ENCODE results near the gene TWIST2. TPM values are rescaled to one million over a fixed set of nuclear protein-coding genes. Genes with fewer than 3 reads are reported as not detected.

Gene TWIST2
- total and polyA plus RNA-seq, 10 of the 15 experiments (the other 5 are each of a cell fraction or from before 2014, with no cell fraction given): not detected

DNA sequence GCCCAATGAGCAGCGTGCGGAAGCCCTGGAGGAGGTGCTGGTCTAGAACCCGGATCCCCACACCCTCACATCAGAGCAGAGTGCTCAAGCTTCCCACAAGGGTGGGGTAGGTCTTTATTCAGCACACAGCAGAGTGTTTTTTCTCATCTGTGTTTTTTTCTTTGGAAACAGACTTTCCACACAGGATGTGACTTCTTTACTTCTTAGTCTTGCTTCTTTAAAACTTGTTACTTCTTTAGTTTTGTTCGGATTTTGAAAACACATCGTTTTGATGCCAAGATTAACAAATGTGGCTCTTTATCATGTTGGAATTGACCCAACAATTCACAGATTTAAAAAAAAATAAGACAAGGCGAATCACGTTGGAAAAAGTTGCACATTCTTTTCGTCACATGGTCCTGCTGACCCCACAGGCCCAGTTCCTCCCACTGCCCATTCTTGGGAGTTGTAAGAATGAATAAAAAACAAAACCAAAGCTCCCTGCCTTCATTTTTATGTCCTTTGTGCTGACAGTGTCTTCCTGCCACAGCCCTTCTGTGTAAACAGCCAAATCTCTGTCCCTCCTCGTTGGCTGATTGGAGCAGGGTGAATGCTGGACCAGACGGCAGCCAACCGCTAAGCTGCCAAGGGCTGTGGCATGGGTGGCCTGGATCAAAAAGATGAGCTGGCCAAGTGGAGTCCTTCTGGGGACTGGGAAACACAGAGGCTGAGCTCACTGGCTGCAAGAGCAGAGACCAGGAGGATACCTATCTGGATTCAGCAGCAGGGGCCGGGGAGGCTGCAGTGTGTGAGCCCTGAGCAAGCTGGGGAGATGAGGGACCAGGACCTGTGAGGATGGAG, 81.6 kb downstream of the TWIST2 start:
- WGBS (ENCODE audit: insufficient coverage, insufficient replicate concordance, low lambda C conversion rate, missing lambda C conversion rate): 37% methylated on average over 12 of the region's 12 CpGs
- SMC1A ChIA-PET (ENCODE audit: uncharacterized antibody, unreplicated experiment): no interaction called here
- ATAC-seq (no peak), FAIRE-seq (no peak), DNase-seq (ENCODE audit: low read depth, low spot score) (no peak)
- TF ChIP-seq MYB (IDR thresholded peaks at IDR 0.05; ENCODE audit: borderline replicate concordance, low read depth, low read length) (no peak), POLR2AphosphoS5 (IDR thresholded peaks at IDR 0.05; ENCODE audit: low read length) (no peak), CBFB (IDR thresholded peaks at IDR 0.05; ENCODE audit: low read depth) (no peak), SMARCA5 (IDR thresholded peaks at IDR 0.05) (no peak), JUND (IDR thresholded peaks at IDR 0.05; ENCODE audit: low read depth, low read length) (no peak), POLR2AphosphoS2 (IDR thresholded peaks at IDR 0.05; ENCODE audit: low read depth, low read length) (no peak)
- TF ChIP-seq, protein P1, sequence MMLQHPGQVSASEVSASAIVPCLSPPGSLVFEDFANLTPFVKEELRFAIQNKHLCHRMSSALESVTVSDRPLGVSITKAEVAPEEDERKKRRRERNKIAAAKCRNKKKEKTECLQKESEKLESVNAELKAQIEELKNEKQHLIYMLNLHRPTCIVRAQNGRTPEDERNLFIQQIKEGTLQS (IDR thresholded peaks at IDR 0.05; ENCODE audit: borderline replicate concordance, extremely low read depth, low read depth, low read length): no peak
- TF ChIP-seq, protein P2, sequence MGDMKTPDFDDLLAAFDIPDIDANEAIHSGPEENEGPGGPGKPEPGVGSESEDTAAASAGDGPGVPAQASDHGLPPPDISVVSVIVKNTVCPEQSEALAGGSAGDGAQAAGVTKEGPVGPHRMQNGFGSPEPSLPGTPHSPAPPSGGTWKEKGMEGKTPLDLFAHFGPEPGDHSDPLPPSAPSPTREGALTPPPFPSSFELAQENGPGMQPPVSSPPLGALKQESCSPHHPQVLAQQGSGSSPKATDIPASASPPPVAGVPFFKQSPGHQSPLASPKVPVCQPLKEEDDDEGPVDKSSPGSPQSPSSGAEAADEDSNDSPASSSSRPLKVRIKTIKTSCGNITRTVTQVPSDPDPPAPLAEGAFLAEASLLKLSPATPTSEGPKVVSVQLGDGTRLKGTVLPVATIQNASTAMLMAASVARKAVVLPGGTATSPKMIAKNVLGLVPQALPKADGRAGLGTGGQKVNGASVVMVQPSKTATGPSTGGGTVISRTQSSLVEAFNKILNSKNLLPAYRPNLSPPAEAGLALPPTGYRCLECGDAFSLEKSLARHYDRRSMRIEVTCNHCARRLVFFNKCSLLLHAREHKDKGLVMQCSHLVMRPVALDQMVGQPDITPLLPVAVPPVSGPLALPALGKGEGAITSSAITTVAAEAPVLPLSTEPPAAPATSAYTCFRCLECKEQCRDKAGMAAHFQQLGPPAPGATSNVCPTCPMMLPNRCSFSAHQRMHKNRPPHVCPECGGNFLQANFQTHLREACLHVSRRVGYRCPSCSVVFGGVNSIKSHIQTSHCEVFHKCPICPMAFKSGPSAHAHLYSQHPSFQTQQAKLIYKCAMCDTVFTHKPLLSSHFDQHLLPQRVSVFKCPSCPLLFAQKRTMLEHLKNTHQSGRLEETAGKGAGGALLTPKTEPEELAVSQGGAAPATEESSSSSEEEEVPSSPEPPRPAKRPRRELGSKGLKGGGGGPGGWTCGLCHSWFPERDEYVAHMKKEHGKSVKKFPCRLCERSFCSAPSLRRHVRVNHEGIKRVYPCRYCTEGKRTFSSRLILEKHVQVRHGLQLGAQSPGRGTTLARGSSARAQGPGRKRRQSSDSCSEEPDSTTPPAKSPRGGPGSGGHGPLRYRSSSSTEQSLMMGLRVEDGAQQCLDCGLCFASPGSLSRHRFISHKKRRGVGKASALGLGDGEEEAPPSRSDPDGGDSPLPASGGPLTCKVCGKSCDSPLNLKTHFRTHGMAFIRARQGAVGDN (IDR thresholded peaks at IDR 0.05): no peak
- TF ChIP-seq, protein P3, sequence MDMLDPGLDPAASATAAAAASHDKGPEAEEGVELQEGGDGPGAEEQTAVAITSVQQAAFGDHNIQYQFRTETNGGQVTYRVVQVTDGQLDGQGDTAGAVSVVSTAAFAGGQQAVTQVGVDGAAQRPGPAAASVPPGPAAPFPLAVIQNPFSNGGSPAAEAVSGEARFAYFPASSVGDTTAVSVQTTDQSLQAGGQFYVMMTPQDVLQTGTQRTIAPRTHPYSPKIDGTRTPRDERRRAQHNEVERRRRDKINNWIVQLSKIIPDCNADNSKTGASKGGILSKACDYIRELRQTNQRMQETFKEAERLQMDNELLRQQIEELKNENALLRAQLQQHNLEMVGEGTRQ (IDR thresholded peaks at IDR 0.05; ENCODE audit: borderline replicate concordance, low read depth, low read length): no peak
- Histone ChIP-seq H3K4me3 (no peak overlapping the region), H4K20me1 (ENCODE audit: control insufficient read depth, insufficient read depth) (no peaks in the 10 kb centered on the region), H3K36me3 (ENCODE audit: control insufficient read depth in 2 of 2, insufficient read depth in 2 of 2, low read length in 1 of 2) (no peaks in the 10 kb centered on the region), H2AFZ (ENCODE audit: control insufficient read depth, low read depth, low read length) (no peak overlapping the region), H3K9ac (ENCODE audit: control insufficient read depth, insufficient read depth, low read length) (no peak overlapping the region), H3K27me3 (replicated peaks in 1 of 2; ENCODE audit: control insufficient read depth in 2 of 2, insufficient read depth in 2 of 2, low read length in 1 of 2) (peaks cover 2 to 4% of the 10 kb centered on the region in 2 experiments; a peak in 2 of 4 replicates), H3K27ac (ENCODE audit: control insufficient read depth, insufficient read depth) (no peak overlapping the region), H3K79me2 (ENCODE audit: control insufficient read depth, insufficient read depth, low read length) (no peaks in the 10 kb centered on the region), H3K9me3 (replicated peaks; ENCODE audit: control insufficient read depth, insufficient read depth, low read length) (no peaks in the 10 kb centered on the region), H3K4me1 (ENCODE audit: control insufficient read depth, insufficient read depth, low read length) (no peaks in the 10 kb centered on the region), H3K4me2 (ENCODE audit: control insufficient read depth, insufficient read depth) (no peak overlapping the region)
- RAD21 ChIA-PET (ENCODE audit: unreplicated experiment): no interaction called here
- POLR2A ChIA-PET: no interaction called here
- BruUV-seq (replicated peaks): no TSS peak
- in situ Hi-C loops (cut with MboI): no loop called here
- CTCF ChIA-PET: no interaction called here
- intact Hi-C loops (cut with micrococcal nuclease; ENCODE audit: unreplicated experiment): no loop called here
